NCI-H146 (cell line): ENCODE results near the gene SMARCA4.

ENCODE experiments used
- DNase-seq: peaks from one replicate; lab custom pipeline; 2025; lab: John Stamatoyannopoulos, UW

SMARCA4 gene

DNA sequence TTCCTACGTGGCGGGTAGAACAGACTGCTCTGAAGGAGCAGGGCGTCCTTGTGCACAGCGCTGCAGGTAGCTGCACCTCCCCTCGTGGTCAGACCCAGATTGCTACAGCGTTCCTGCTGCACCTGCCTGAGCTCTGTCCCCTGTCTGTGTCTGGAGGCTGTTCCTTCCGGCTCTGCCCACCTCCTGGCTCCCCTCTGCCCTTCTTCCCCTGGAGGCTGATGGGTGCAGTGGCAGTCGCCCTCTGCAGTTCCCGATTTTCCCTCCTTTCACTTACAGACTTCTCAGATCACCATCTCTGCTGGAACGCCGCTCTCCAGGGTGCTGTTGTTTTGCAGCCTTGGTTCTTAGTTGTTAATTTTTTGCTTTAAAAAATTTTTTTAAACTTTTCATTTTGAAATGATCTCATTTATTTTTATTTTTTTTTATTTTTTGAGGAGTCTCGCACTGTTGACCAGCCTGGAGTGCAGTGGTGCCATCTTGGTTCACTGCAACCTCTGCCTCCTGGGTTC is 53.6 kb downstream of the SMARCA4 start:
- DNase-seq, result no peak

- no peak for DNase-seq
Observed at GRCh38 chr19:11016631-11017030, 55.8 kb downstream of the SMARCA4 start.

DNA sequence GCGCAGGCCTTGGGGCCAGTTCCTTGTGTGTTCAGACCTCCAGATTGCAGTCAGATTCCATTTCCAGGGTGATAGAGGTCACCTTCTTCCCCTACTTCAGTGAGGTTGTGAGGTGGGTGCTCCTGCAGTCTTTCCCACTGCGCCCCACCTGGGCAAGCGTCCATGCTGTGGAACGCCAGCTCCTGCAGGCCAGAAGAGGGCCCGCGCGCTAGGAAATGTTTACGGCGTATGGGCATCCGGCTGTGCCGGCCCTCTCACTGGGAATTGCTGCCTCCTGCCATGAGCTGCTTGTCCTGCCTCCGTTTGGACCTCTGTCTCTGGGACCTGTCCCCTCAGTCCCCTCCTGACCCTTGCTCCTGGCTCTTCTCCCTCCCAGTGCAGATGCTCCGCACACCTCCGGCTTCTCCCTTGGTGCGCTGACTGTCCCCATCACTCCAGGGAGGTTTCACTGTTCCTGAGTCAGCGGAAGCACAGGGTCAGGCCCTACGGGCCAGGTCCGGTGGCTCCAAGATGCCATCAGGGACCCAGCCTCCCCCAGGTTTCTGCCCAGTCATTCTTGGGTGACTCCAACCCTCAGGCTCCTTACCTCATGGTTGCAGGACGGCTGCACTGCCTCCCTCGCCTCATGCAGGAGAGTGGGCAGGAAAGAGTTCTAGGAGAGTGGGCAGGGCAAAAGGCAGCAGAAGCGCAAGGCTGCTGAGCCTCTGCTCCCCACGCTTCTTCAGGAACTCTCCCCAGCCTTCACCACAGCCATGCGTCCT is 56.6 kb downstream of the SMARCA4 start:
- no peak for DNase-seq

GRCh38 chr19:11018179-11018578 is 57.3 kb downstream of the SMARCA4 start:
- DNase-seq, result no peak

- no peak for DNase-seq
Observed at GRCh38 chr19:11018763-11019162, 57.9 kb downstream of the SMARCA4 start.

- no peak for DNase-seq
Observed at GRCh38 chr19:11019262-11019661, 58.4 kb downstream of the SMARCA4 start.

DNA sequence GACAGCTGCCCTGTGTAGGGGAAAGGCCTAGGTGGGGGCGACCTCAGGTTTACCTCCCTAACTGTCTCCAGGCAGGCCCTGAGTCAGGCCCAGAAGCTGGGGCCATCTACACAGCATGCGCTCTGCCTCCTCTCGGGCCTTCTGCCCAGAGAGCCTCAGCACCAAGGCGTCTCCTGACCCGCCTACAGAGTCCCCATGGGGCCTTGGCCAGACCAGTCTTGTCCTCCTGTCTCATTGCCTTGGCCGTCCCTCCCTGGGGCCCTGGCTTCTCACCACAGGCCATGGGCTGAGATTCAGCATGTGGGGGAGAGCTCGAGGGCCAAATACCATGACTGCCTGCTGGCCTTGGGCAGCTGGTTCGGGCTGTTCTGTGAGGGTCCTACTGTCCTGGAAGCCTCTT is 59.0 kb downstream of the SMARCA4 start:
- DNase-seq, result no peak

- DNase-seq, result no peak
Observed at GRCh38 chr19:11020423-11020822, 59.6 kb downstream of the SMARCA4 start.

GRCh38 chr19:11020982-11021759 is 60.3 kb downstream of the SMARCA4 start:
- DNase-seq, result no peak

GRCh38 chr19:11021760-11022144 is 60.9 kb downstream of the SMARCA4 start:
- no peak for DNase-seq

- no peak for DNase-seq
Observed at GRCh38 chr19:11023016-11023415, 62.2 kb downstream of the SMARCA4 start.

GRCh38 chr19:11023710-11024109 is 62.9 kb downstream of the SMARCA4 start:
- no peak for DNase-seq

DNA sequence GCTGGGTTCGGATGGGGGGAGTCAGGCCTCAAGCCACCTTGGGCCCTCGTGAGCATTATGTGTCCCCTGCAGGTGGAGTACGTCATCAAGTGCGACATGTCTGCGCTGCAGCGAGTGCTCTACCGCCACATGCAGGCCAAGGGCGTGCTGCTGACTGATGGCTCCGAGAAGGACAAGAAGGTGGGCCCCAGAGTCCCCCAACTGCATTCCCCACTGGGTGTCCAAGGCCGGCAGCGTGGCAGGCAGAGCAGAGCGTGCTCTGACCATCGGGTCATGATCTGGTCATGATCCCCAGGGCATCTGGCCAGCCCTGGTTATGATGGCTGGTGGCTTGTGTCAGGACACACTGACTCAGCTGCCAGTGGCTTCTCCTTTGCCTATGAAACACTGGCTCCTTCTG is 63.4 kb downstream of the SMARCA4 start:
- DNase-seq, result no peak

GRCh38 chr19:11025006-11025405 is 64.2 kb downstream of the SMARCA4 start:
- no peak for DNase-seq

DNA sequence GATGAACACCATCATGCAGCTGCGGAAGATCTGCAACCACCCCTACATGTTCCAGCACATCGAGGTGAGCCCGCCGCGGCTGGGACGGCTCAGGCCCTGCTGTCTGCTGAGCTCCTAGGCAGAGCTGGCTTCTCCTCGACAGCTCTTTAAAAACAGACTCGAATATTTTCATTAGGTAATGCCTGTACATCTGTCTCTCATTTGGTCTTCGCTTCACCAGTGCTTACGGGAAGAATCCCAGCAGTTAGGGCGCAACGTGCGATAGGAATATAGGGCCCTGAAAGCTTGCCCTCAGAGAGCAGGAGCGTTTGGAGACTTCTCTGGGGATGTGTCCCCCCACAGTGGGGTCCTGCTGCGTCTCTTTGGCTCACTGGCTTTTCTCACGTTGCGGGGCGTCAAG is 64.6 kb downstream of the SMARCA4 start:
- no peak for DNase-seq

- DNase-seq, result no peak
Observed at GRCh38 chr19:11025997-11026396, 65.2 kb downstream of the SMARCA4 start.

DNA sequence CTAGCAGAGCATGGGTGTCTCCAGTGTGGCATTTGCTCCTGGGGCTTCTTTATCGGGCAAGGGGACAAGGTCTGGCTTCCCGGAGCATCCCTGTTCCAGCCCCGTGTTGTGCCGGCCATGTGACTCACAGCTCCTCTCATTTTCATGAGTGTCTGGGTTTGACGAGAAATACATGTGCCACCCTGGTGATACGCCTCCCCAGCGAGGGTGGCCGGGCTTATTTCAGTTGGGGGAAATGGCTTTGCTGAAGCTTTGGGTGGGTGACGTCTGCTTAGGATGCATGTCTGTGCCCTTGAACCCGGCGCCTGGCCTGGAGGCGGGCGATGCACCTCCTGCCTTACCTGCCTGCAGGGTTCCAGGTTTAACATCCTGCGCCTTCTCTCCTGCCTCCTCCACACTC is 66.6 kb downstream of the SMARCA4 start:
- no peak for DNase-seq

- no peak for DNase-seq
Observed at GRCh38 chr19:11028146-11028545, 67.3 kb downstream of the SMARCA4 start.

GRCh38 chr19:11031421-11032070 is 70.7 kb downstream of the SMARCA4 start:
- DNase-seq, result no peak

GRCh38 chr19:11033251-11033650 is 72.4 kb downstream of the SMARCA4 start:
- DNase-seq, result no peak

- no peak for DNase-seq
Observed at GRCh38 chr19:11033763-11034162, 72.9 kb downstream of the SMARCA4 start.

DNA sequence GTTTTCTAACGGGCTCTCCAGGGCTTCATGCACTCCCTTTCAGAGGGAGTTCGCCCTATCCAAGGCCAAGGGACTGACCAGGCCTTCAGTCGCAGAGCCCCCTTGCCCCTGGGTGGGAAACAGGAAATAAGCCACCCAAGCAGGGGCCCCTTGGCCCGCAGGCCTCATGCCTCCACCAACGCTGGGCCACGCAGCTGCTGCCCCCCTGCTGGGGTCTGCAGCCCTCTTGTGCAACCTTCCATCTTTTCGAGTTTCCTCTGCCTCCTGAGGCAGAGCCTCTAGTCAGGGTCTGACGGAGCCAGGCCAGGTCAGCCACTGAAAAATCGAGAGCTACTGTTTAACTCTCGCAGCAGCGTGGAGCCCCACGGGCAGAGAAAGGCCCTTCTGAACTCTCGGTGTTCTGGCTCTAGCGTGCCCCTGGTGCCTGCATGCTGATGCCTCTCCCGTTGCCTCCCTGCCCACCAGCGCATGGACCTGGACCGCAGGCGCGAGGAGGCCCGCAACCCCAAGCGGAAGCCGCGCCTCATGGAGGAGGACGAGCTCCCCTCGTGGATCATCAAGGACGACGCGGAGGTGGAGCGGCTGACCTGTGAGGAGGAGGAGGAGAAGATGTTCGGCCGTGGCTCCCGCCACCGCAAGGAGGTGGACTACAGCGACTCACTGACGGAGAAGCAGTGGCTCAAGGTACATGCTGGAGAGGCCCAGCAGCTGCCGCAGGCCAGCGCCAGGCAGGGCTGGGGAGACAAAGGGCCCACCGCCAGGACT is 73.8 kb downstream of the SMARCA4 start:
- no peak for DNase-seq
